GM19351 (cell line): ENCODE results near the gene PNPLA5.

Source experiments
- ATAC-seq: cut with Tn5 transposase; IDR thresholded peaks from one replicate; pipeline ENCODE4 v1.9.1; 2021; ENCODE audit warnings: mild to moderate bottlenecking, moderate library complexity; ENCODE audit not compliant: unreplicated experiment

Gene PNPLA5

DNA sequence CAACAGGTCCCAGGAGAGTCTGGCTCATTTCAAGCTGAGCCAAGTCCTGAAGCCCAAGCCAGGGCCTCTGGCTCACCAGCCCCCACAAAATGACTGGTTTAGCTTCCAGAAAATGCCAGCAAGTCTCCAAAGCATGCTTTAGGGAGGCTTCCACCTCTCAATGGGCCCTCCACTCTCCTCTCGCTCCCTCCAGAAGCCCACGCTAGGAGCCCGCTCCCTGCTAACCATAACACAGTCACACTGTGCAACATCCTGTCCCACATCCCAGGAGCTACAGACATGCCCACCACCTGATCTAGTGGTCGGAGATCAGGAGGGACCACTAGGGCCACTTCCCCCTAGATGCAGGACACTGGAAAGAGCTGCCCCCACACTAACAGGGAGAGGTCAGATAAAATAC, 36.4 kb downstream of the PNPLA5 start:
- no peak for ATAC-seq

DNA sequence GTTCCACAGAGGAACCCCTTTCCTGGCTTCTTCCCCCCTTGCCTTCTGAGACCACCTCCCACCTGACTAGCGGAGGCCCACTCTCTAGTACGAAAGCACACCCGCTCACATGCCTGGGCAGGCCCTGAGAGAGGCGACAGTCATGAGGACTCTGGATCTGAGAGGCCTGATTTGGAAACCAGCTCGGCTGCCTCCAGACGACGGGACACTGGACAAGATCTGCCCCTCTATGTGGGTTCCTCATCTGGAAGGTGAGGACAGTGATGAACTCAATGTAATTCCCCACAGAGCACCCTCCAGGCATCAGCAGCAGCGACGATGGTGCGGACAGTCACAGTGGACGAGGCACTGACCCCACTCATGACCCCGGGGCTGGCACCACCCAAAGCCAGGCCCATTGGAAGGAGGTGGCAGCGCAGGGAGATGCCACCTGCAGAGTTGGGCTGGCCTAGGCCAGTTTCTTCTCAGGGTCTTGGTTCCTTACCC, 37.0 kb downstream of the PNPLA5 start:
- no peak for ATAC-seq

DNA sequence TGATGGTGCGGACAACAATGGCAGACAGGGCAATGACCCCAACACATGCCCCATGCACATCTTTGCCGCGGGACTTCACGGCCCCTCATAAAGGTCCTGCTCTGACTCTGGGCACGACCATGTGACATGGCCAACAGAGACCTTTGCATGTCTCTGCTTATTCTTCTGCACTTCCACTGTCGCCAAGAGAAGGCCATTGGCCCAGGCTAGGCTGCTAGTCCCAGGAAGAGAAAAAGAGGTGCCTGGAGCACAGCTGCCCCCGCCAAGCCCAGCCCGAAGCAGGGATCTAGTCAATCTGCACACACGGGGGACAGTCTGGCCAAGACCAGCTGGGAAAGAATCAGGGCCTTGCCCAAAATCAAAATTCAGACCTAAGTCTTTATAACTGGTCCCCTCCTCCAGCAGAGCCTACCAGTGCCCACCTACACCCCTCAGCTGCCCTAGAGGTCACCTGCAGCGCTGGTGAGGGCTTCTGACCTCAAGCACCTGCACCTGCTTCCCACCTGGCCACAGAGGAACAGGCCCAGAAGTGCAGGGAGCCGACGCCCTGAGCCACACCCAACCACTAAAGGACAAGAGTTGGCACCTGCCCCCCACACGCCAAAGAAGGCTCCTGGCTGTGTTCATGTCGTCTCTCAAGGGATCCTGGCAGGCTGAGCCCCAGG, 37.6 kb downstream of the PNPLA5 start:
- no peak for ATAC-seq

DNA sequence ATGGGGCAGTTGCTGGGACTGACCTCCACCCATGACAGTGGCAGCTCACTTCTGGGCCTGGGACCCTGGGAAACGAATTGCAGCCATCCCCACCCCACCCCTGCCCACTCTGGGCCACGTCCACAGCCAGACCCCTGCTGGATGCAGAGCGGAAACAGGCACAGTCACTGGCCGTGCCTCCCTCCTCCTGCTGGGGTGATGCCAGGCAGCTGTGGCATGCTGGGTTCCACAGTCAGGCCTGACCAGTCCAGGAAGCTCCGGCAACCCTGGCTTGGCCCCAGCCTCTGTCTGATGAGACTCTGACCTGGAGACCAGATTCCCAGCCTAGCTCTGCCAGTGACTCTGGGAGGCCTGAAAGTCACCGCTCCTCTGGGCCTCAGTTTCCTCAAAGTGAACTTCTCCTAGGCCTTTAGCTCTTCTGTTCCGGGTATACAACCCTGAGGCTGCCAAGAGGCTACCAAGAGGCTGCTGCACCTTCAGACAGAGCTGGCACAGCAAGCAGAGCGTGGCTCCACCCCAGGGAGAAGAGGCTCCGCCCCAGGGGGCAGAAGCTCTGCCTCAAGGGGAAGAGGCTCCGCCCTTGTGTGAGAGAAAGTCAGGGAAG, 38.4 kb downstream of the PNPLA5 start:
- ATAC-seq: no peak

DNA sequence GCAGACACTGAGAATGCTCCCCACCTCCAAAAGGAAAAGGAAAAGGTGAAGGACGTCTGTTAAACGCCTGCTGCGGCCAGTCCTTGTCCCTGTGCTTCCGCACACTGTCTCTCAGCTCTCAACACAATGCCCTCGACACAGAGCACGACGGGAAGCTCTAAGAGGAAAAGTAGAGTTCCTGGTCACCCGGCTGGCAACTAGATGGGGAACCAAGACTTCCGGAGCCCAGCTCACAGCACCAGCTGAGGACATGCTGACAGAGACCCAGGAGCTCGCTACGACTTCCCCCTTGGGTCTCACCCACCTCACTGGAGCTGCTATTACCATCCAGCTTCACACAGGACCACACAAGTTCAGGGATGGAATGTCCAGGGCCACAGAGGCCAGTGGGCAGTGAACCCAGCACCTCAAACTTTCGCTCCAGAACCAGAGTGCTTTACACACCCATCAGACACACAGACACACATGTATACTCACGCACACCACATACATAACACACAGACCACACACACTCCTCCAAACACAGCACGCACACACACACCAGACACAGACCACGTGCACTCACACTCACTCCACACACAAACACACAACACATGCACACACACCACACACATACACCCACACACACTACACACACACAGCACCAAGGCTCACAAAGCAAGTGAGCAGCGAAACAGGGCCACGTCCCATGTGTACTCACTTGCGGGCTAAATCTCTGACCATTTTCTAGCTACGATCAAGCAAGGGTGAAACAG, 39.1 kb downstream of the PNPLA5 start:
- no peak for ATAC-seq

DNA sequence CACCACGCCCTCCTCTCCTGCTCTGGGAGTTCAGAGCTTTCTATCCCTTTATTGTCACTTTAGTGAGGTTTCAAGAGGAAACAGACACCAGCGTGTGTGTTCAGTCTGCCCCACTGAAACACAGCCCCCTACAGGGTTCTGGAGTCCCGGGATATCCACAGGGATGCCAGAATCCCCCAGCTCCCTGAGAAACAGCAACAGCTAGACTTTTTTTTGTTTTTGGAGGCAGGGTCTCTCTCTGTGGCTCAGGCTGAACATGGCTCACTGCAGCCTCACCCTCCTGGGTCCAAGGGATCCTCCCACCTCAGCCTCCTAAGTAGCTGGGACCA, 39.9 kb downstream of the PNPLA5 start:
- ATAC-seq: no peak

DNA sequence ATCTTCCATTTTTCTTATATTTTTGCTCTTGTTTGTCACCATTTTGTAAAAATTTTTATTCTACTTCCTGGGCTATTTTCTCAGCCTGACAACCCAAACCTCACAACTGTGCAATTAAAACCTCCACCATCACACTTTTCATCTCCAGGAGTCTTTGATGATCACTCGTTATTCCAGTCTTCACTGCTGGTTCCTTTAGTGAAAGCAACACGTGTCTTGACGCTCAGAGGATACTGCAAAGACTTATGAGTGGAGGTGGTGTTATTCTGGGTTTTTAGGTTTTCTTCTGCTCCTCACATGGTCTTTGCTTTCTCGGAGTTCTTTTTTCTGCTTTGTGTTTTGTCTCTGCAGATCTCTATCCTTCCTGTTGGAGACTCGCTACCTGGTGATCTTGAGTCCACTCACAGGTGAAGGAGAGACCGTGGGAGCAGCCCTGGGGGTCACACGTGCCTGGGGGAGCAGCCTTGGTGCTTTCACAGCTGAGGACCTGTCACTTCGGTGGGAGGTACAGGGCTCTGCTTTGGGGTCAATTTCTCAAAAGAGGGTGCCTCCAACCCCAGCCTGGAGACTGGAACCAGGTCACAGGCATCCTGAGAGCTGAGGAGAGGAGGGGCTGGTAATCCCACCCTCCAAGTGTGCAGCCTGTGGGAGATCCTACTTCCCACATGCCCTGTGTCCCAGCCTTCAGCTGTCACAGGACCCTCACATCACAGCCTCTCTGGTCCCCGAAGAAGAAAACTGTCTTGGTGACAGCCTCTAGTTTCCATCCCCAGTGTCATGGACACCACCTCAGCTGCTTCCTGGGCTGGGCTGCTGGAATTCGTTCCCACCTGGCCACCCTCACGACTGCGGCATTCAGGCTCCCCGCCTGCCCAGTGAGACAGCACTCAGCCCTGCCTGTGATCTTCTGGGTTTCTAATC, 40.5 kb downstream of the PNPLA5 start:
- no peak for ATAC-seq

DNA sequence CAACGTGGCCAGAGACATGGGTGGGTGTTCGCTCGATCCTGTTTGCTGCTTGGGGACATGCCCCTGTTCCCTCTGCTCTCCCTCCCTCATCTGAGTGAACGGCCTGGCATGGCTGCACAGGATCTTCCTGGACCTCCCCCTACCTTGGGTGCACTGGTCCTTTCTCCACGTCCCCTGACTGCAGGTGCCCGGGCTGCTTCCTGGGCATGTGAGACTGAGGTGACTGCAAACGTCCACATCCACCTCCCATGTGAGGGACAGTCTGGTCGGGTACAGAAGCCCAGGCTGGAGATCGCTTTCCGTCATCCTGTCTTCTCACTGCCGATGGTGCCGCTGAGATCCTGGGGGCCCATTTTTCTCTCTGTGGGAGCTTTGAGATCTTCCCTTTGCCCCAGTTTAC, 41.3 kb downstream of the PNPLA5 start:
- no peak for ATAC-seq

DNA sequence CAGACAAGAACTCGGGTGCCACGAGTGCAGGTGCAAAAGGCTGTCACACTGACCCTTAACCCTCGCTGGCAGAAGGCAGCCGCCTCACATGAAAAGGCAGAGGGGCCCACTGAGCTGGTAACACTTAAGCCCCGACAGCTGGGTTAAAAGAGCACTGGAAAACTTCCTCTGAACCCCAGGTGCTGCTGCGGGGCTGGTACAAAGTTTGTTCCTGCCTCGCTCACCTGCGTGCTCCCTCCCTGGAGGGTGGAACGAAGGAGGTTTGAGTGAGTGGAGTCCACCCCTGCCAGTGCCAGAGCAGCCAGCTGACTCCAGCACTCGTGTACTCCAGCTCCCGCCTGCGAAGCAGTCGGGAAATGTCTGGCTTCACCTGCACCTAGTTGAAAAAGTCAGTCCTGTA, 42.1 kb downstream of the PNPLA5 start:
- no peak for ATAC-seq

DNA sequence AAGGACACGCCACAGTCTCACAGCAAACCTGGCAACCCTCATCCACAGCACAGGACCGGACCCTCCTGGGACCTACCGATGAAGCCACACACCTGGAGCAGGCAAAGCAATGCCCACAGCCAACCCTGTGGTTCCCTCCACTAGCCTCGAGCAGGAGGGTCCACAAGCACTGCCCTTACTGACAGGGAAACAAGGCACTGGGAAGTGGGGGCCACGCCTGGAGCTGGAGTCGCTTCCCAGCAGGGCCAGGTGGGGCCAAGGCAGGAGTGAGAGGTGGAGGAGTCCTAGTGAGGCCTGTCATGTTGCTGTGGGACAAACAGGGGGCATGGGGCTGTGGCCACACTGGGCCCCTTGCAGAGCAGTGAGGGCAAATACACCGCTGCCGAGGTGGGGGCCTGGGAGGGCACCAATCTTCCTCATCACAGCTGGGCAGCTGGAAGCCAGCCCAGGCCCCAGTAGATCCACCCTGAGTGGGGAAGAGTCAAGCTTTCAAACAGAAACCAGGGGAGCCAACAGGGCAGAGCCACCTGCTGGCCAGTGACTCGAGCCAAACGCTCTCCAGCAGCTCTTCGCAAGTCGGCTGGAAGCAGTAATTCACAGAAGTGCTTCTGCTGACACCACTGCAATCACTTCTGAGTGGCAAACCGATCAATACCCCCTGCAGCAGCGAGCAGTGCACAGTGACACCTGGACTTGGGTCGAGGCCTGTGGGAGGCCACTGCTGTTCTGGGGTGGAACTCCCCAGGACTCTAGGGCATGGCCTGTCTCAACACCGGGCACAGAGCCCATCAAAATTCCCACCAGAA, 43.2 kb downstream of the PNPLA5 start:
- ATAC-seq: no peak

DNA sequence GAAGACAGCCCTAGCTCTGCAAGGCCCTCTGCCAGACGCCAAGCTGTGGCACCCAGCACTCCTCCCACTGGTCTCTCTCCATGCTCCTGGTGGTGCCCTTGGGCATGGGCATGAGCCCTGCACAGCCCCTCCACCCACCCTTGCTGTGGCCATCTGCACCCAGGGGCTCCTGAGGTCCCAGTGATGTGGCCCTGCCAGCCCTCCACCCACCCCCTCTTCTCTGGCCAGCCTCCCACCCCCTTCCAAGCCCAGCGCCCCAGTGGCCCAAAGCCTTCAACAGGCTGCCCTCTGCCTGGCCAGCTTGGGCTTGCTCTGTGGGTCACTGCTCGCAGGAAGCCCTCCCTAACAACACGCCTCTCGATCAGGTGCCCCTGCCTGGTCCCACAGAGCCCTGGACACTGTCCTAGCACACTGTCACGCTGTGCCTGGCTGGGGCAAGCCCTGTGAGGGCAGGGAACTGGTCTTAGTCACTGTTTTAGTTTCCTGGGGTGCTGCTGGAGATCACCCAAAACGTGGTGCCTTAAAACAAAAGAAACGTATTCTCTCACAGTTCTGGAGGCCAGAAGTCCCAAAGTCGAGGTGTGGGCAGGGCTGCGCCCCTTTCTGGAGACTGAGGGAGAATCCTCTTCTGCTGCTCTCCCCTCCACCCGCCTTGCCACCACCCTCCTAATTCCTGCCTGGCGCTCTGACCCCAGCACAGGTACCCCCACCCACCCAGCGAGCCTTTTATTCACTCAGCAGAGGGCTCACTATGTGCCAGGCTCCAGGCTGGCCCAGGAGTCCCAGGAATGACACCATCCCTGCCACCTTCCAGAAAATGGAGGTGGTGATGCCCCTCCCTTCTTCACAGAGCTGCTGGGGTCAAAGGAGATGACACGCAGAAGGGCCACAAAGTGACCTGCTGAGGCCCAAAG, 44.2 kb downstream of the PNPLA5 start:
- no peak for ATAC-seq

DNA sequence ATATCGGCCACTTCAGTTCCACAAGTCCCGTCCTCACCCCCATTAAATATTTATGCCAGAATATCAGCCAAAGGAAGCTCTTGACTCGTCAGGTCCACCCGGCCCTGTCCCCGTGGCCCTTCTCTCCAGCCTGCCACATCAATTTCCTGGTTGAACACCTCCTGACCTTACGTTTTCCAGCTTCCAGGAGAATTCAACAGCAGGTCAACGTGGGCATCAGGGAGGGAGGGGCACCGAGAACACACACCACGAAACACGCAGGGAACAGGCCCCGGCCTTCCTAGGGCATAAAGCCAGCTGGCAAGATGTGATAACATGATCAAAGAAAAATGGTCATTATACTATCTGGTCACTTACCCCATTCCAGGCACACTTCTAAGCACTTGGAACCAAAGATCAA, 44.8 kb downstream of the PNPLA5 start:
- ATAC-seq: no peak

DNA sequence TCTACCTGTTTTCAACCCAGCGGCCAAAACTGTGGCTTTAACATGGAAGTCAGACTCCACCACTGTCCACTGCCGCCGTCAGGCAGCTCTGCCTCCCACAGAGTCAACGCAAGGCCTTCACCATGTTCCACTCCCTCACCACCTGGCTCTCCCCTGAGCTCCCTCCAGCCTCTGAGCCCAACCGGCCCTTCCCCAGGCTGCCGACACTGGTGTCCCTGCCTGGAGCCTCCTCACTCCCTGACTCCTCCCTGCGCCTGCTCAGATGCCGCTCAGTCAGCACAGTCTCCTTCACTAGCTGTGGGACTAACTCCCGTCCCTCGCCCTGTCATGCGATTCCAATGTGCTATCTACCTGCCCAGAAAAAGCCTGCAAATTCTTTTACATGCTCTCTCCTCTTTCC, 45.8 kb downstream of the PNPLA5 start:
- no peak for ATAC-seq

DNA sequence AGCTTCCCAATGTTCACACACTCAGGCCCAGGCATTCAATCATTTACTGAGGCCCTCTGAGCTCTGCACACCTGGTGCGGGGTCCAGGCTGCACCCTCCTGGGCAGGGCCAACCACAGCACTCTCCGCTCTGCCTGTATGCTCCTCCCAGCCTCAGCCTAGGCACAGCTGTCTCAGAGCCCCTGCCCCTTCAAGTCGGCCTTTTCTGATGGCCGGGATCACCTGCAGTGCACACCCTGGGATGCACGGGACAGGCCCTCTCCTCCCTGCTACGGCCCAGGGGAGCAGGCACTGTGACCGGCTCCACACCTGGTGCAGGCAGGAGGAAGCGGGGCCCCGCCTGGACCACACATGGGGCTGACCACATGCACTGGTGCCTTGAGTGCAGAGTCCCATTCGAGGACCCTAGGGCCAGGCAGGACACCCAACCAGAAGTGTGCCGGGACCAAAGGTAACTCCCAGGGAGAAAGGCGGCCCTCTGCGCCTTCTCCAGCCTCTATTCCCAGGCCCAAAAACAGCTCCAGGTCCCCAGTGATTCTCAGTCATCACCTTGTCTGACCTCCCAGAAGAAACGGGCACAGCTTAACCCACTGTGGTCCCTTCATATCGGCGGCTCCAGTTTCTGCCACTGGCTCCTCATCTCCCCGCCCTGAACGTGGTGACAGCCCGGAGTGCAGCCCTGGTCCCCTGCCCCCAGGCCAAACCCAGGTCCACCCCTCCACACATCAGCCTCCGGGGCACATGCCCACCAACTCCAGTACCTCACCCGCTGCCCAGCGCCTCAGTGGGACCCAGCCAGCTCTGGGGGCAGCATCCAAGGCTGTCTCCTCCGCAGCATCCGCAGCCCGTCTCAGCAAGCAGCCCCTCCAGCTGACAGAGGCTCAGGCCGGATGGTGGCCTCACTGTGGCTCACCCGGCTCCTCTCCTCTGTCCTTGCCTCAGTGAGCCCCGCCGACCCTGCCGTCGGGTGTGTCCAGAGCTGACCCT, 47.0 kb downstream of the PNPLA5 start:
- no peak for ATAC-seq

DNA sequence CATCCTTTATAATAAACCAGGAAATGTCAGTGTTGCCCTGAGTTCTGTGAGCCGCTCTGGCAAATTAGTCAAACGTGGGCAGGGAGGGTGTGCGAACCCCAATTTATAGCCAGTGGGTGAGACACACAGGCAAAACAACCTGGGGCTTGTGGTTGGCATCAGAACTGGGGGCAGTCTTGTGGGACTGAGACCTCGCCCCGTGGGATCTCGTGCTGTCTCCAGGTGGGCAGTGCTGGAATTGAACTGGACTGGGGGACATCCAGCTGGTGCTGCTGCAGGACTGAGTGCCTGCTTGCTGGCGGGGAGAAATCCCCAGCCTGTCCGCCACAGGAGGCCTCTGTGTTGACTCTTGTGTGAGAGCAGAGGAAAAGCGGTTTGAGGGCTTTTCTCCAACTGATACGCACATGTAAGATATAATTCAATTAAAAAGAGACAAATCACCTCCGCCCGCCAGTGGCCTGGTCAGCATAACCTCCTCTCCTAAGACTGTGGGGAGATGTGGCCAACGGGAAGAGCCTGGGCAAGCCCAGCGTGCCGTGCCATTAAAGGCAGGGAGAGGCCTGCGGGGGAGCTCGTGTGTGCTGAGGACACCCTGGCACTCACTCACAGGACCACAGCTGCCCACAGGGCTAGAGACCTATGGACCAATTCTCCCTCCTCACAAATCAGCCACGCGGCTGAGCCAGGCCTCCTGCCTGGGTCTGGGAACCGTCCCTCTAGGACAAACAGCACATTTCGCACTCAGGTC, 47.9 kb downstream of the PNPLA5 start:
- ATAC-seq: no peak

DNA sequence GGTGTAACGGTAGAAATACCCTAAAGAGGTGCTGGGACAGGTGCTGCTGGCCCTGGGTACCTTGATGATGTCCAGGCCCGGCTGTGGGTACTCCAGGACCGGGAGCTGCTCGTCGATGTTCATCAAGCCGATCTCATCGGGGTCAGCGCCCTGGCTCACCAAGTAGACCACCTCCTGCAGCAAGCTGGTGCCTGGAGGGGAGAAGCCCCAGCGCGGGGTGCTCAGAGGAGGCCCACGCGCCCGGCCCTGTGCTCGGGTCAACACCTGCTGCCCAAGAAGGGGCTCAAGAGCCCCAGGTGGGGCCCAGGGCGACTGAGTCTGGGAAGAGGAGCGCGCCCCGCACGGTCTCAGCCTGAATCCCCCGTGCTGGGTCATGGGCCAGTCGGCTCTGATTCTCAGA, 50.1 kb downstream of the PNPLA5 start:
- ATAC-seq: no peak

DNA sequence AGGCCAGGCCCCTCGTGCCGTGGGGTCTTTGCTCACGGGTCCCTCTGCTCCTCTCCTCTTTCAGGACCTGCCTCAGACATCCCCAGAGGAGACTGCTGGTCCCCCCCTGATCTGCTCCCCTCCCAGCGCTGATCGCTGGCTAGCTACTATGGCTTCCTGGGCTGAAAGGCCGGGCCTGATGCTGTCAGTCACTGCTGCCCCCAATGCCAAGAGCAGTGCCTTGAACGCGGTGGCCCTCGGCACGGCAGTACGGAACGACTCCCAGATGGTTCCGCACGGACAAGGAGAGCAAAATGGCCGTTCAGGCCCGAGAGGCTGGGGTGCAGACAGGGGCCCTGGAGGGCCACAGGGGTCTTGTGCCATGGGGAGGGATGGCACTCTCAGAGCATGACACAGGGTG, 51.0 kb downstream of the PNPLA5 start:
- no peak for ATAC-seq

DNA sequence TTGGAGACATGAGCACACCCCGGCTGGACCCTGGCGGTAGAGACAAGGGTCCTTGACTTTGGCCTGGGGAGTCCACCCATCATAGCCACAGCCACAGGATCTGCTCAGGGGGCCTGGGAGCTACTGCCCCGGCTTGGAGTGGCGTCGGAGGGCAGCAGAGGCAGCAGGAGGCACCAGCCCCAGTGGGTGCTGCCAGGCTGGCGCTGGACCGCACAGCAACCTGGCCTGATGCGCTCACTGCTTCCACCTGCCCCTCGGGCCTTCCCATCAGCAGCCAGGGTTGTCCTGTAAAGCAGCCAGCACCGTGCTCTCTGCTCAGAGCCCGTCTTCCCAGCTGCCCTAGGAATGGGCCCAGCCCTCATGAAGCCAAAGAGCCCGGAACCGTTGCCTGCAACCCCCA, 51.4 kb downstream of the PNPLA5 start:
- ATAC-seq: no peak
